COLO829 (cell line): ENCODE data around the gene SLC29A2.
A peak's percentile ranks its signal among the peaks of the same experiment; 100 is the strongest.
"Not testable (repeated sequence)": the region's sequence is repeated elsewhere in the genome, so short reads cannot be mapped to it uniquely, and the experiment has no call there.

Source experiments
- DNase-seq: peaks from one replicate; pipeline ENCODE4 v3.0.0; 2012; ENCODE audit warnings: low spot score

Gene SLC29A2

DNA sequence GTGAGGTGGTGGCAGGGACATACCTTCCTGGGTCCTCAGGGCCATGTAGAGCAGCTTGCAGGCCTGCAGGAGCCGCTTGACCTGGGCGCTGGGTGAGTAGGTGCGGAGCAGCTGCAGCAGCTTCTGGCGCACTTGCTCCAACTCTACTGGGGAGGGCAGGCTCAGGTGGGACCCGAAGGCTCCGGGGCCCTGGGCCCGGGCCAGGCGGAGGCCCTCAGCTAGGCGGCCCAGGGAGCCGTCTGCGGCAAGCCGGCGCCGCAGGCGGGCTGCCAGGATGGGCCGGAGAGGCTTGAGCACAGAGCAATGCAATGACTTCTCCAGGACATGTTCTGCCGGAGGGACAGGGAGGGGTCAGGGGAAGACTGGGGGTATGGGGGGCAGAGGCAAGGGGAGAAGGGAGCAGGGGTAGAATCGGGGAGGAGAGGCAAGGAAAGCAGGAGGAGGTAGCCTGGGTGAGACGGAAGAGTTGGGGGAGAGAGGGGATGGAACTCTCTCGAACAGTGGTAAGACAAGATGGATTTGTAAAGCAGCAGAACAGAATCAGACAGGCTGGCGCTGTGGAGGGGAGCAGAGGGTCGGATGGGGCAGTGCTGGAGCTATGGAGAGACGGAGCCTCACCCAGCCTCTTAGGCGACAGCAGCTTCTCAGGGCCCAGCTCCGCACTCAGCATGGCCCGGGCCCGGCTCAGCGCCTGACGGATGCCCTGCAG, 37.5 kb downstream of the SLC29A2 start:
- no peak for DNase-seq

- no peak for DNase-seq
These were observed 38.2 kb downstream of the SLC29A2 start for GRCh38 chr11:66333220-66333877.

- no peak for DNase-seq
These were observed 39.0 kb downstream of the SLC29A2 start for GRCh38 chr11:66332371-66333219.

DNA sequence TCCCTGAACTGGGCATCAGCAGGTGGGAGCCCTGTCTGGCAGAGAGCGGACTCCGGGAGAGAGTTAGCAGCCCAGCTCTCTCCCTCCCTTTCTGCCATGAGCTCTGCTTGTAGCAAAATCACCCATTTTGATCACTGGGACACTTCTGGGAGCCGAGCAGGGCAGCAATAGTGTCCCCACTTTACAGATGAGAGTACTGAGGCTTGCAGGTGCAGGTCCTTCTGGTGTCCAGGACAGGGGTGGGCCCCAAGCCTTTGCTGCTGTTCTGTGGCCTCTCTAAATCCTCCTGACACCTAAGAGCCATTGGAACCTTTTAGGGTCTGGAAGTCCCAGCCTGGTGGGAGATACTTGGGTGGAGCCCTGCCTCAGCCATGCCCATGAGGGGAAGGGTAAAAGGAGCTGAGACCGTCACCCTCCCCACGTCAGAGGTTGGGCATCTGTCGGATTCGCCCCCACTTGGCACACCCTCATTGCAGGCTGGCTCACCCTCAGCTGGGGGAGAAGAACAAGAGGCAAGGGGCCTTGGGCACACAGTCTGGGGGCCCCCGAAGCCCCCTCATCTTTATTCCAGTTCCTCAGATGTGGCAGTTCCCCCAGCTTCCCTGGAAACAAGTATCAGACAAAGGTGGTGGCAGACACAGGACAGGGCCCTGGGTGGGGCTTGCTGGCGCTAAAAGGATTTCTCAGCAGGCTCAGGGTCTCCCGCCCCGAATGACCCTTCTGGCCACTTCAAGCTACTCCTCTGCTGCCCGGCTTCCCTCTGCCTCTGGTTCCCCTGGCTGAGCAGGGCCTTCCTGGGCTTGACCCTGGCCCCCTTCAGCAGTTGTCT, 39.8 kb downstream of the SLC29A2 start:
- no peak for DNase-seq

DNA sequence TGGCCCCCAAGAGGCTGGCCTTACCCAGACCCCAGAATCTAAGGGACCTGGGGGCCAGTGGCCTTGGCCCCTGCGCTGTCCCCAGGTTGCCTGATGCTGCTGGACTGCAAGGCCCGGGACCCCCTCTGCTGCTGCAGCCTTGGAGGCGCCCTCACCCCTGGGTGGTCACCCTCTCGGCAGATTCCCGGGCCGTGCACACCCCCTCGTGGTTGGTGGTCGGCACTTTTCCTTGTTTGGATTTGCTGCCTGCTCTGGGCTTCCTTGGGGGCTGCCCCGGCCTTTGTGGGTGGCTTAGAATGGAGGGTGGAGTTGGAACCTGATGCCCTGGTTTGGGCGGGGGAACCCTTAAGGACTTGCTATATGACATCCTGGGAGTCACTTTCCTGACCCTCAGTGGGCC, 40.6 kb downstream of the SLC29A2 start:
- no peak for DNase-seq

- DNase-seq, result no peak
These were observed 42.3 kb downstream of the SLC29A2 start for GRCh38 chr11:66329165-66329673.

GRCh38 chr11:66328302-66329144, 43.0 kb downstream of the SLC29A2 start:
- peak; percentile 60 for DNase-seq

DNA sequence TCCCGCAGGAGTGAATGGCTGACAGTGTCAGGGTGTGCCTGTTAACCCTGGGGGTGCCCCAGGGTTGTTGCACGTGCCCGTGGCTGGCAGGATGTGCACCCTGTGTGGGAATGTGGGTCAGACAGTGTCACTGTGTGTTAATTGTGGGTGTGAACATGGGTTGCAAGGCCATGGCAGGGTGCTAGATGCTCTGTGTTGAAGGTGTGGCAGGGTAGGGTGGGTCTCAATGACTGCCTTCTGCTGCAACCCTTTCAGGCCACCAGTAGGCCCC, 43.6 kb downstream of the SLC29A2 start:
- DNase-seq, result no peak

DNA sequence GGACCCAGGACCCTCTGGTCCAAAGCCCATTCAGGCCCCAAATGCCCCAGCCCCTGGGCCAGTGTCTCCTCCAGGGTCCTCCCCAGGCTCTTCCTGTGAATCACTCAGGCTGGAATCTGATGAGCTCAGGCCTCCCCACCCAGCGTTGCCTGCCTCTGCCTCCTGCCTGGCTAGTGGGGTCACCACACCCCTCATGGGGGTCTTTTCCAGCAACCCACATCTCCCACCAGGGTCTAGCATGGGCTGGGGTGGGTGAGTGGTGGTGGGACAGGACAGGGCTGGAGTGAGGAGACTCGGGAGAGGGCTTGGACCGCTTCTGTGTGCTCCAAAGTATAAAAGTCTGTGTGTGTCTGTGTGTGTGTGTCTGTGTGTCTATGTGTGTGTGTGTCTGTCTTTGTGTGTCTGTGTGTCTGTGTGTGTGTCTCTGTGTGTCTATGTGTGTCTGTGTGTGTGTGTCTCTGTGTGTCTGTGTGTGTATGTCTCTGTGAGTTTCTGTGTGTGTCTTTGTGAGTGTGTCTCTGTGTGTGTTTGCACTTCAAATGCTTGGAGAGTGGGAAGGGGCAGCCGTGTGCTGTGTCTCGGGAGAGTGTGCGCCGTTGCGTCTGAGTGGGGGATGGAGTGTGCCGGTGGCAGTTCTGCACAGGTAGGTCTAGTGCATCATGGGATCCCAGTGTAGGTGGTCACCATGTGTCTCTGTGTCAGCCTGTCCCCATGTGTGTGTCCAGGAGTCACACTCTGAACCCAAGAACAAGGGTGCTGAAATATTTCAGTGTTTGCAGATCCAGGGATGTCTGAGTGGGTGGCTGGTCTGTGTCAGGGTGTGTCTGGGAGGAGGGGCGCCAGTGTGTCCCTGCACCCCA, 44.2 kb downstream of the SLC29A2 start:
- DNase-seq, result no peak

DNA sequence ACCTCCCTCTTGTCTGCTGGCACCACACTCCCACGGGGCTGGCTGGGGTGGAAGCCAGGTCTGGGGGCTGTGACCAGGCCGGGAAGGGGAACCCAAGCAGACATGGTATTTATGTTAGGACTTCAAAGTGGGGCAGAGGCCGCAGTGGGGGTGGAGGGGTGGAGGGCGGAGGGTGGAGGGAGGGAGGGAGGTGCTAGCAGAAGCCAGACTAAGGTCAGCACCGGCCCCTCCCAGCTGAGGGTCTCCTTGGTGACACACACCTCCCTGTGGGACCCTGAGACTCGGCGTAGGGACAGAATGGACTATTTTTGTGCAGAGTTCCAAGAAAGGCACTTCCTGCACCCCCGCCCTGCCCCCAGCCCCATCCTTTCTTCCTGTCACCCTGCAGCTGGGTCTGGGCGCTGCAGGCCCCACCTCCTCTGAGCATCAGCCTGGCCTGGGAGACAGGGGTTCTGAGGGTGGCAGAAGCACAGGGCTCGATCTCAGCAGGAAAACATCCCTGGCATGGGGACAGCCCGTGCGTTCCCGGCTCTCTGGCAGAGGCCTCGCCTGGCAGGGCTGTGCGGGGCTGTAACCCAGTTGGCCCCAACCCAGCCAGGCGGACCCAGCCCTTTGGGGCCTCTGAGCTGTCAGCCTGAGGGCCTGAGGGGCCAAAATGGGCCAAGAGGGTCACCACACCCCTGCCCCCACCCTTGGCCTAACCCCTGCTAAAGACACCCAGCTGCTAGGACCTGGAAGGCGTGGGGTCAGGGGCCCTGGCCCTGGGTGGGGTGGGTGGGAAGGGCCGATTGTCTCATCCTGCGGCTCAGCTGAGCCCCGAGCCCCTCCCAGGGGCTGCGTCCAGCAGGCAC, 45.1 kb downstream of the SLC29A2 start:
- no peak for DNase-seq

GRCh38 chr11:66325263-66325671, 46.3 kb downstream of the SLC29A2 start:
- no peak for DNase-seq

GRCh38 chr11:66324664-66325063, 46.9 kb downstream of the SLC29A2 start:
- DNase-seq, result no peak

DNA sequence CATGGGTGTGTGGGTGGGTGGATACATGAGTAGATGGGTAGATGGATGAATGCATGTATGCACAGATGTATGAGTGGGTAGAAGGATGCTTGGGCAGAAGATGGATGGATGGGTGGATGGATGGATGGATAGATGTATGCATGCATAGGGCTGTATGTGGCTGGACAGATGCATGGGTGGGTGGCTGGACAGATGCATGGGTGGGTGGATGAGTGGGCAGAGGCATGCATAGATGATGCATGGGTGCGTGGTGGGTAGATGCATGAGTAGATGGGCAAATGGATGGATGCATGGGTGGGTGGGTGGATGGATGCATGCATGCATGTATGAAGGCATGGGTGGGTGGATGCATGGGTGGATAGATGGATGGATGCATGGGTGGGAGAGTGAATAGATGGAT, 47.9 kb downstream of the SLC29A2 start:
- DNase-seq, result no peak

DNA sequence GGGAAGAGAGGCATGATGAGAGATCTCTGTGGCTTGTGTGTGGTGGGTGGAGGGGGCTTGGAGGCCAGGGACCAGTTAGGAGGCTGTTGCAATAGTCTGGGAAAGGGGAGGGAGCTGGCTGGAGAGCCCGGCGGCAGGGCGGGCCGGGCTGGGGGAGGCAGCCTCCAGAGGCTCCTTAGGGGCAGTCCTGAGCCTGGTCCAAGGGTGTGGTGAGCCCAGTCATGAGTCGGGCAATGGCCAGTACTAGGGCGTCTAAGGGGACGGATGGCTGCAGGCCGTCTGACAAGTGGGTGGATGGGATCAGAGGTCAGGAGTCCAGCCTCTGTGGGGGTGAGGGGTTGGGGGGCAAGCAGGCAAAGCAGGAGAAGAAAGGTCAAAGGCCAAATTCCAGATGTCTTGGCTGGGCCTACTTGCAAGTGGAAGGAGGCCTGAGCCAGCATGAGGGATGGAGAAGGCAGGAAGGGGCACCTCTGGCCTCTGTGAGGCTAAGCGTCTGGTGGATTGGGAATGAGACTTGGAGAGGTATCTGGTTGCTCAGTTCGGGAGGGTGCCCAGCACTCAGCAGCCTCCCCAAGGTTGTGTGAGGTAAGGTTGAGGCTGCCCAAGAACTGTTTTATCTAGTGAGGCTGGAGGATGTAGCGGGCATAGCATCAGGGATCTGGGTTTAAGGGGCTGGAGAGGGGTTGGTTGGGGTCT, 48.7 kb downstream of the SLC29A2 start:
- no peak for DNase-seq

DNA sequence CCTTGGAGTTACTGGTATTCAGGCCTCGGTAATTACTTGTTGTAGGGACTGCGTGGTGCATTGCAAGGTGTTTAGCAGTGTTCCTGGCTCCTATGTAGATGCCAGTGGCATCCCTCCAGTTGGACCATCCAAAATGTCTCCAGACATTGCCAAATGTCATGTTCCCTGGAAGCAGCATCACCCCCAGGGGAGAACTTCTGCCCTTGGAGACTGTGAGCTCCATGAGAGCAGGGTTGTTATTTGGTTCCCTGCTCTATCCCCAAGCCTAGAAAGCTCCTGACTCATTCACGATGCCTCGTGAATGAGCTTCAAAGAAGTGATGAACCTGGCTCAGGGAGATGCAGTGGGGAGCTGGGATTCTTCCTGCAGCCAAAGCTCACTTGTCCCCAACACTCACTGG, 50.0 kb downstream of the SLC29A2 start:
- no peak for DNase-seq

- not testable (repeated sequence) for DNase-seq
These were observed 50.8 kb downstream of the SLC29A2 start for GRCh38 chr11:66320748-66321147.

- not testable (repeated sequence) for DNase-seq
These were observed 51.3 kb downstream of the SLC29A2 start for GRCh38 chr11:66320289-66320688.

- no peak for DNase-seq
These were observed 53.0 kb downstream of the SLC29A2 start for GRCh38 chr11:66318600-66318970.
